Neural cell (in vitro differentiated cells): ENCODE measurements around the gene MAP1LC3B2.

Source experiments
- CTCF ChIP-seq: fragments of 450-650 bp; IDR thresholded peaks from 2 replicates; pipeline ENCODE4 v1.5.1; 2014; ENCODE audit warnings: antibody characterized with exemption, mild to moderate bottlenecking, moderate library complexity; ENCODE audit not compliant: poor library complexity, severe bottlenecking
- EP300 ChIP-seq: fragments of 450-650 bp; conservative IDR thresholded peaks from 2 replicates; pipeline ENCODE4 v1.6.1; 2014; ENCODE audit warnings: antibody characterized with exemption, mild to moderate bottlenecking, moderate library complexity; ENCODE audit not compliant: poor library complexity, severe bottlenecking
- EZH2 ChIP-seq: fragments of 200-600, 300-800 bp; shearing (Covaris generic), sonication (generic); IDR thresholded peaks from 2 replicates; pipeline ENCODE4 v1.6.1; 2014; ENCODE audit warnings: antibody characterized with exemption, low read length, borderline replicate concordance, mild to moderate bottlenecking; ENCODE audit not compliant: insufficient read depth, poor library complexity, severe bottlenecking
- POLR2AphosphoS5 ChIP-seq: IDR thresholded peaks from 2 replicates; pipeline ENCODE4 v1.6.1; 2012
- RAD21 ChIP-seq: fragments of 450-650 bp; conservative IDR thresholded peaks from 2 replicates; pipeline ENCODE4 v1.6.1; 2014; ENCODE audit warnings: antibody characterized with exemption, mild to moderate bottlenecking, moderate library complexity
- REST ChIP-seq: IDR thresholded peaks from 2 replicates; pipeline ENCODE4 v1.6.1; 2012; ENCODE audit warnings: borderline replicate concordance
- SMC3 ChIP-seq: fragments of 450-650 bp; conservative IDR thresholded peaks from 2 replicates; pipeline ENCODE4 v1.6.1; 2014; ENCODE audit warnings: antibody characterized with exemption, mild to moderate bottlenecking, moderate library complexity; ENCODE audit not compliant: poor library complexity
- TAF1 ChIP-seq: IDR thresholded peaks from 2 replicates; pipeline ENCODE4 v1.6.1; 2012; ENCODE audit warnings: low read depth

- TF ChIP-seq TAF1 (no peak), EZH2 (no peak), CTCF (no peak), REST (no peak), EP300 (no peak), RAD21 (no peak), POLR2AphosphoS5 (no peak), SMC3 (no peak)
These were observed 8.0 kb upstream of the MAP1LC3B2 start for GRCh38 chr12:116551151-116551550.
